Activated CD8-positive, alpha-beta T cell treated with anti-CD3 and anti-CD28 coated beads for 36 hours (primary cell): ENCODE data around the gene CELF2. TPM values are rescaled to one million over a fixed set of nuclear protein-coding genes. Genes with fewer than 3 reads are reported as not detected.

Experiments
- ATAC-seq: fragments of 200-7000 bp; cut with Tn5 transposase; one replicate; pipeline ENCODE4 v1.10.0; 2021; ENCODE audit warnings: mild to moderate bottlenecking, moderate library complexity
- CTCF ChIA-PET: fragments of 350-600 bp; sonication (Branson Sonifier 250); formaldehyde crosslinking; loops from one replicate; lab custom pipeline; 2021; ENCODE audit warnings: antibody characterized with exemption; lab: Charles Lee
- POLR2A ChIA-PET: fragments of 350-600 bp; sonication (Branson Sonifier 250); formaldehyde crosslinking; loops from one replicate; lab custom pipeline; 2021; ENCODE audit warnings: antibody characterized with exemption; lab: Charles Lee
- DNase-seq: peaks from one replicate; pipeline ENCODE4 v3.0.0-alpha.2; 2020
- H3K27ac Mint-ChIP-seq: one replicate; pipeline ENCODE4 v1.8.0; 2021; ENCODE audit warnings: mild to moderate bottlenecking, mixed read lengths
- H3K27me3 Mint-ChIP-seq: one replicate; pipeline ENCODE4 v1.8.0; 2021; ENCODE audit warnings: mixed read lengths
- H3K36me3 Mint-ChIP-seq: one replicate; pipeline ENCODE4 v1.8.0; 2021; ENCODE audit warnings: low read depth, mixed read lengths
- H3K4me1 Mint-ChIP-seq: one replicate; pipeline ENCODE4 v1.8.0; 2021; ENCODE audit warnings: low read depth, mixed read lengths
- H3K4me3 Mint-ChIP-seq: one replicate; pipeline ENCODE4 v1.8.0; 2021; ENCODE audit warnings: mild to moderate bottlenecking, moderate library complexity, mixed read lengths
- H3K9me3 Mint-ChIP-seq: one replicate; pipeline ENCODE4 v1.8.0; 2021; ENCODE audit warnings: mixed read lengths
- intact Hi-C: fragments of 100-400 bp; cut with micrococcal nuclease; formaldehyde crosslinking; loops from one replicate; pipeline ENCODE4 v1.10.0; 2022
- total RNA-seq, 2 experiments: library from RNA; stranded (reverse); gene quantifications; one replicate each; pipeline ENCODE4 v1.2.3, GENCODE V29; 2021
- TF ChIP-seq, protein P1 (sequence below): fragments of 200-600 bp; IDR thresholded peaks from one replicate; pipeline ENCODE4 v1.8.0; 2022; ENCODE audit warnings: antibody characterized with exemption, mild to moderate bottlenecking

Gene CELF2
- total RNA-seq, 2 experiments from 2014 or later = 132 to 133 TPM

DNA sequence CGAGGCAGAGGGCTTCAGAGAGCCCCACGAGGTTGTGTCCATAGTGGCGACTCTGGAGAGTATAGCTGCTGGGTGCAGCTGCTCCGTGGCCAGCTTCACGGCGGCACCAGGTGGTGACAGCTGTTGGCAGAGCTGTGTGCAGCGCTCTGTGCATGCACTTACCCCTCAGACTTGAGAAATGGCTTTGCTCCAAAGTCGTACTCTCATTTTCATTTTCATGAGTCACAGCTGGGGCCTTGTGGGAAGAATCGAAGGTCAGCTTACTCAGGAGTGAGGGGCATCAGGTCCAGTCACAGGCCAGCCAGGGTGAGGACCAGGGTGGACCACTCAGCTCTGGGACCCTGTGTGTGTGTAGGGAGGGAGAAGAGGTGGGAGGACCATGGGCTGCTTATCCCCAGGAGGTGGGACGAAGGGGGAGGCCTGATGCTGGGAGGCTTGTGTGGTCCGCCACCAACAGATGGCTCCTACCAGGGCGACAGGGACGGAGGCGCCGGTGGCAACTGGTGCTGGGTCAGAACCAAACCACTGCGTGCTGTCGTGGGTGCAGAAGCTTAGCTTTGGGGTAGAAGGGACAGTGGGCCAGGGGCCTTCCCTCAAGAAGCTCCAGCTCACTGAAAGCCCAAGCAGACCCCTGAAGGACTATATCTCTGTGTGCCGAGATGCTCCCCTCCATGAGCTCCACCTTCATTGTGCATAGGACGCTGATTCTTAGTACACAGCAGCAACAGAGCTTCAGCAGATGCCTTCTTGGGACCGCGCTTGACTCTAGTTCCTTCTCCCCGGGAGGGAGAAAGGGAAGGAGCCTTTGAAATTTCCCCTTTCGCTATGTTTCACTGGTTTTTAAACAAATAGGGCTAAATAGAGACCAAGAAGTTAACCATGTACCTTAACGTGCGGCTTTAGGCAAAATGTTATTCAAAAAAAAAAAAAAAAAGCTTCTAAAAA is 225.0 kb downstream of the CELF2 start:
- CTCF ChIA-PET = interaction anchor here (0.8 to 2.1 kb wide), 9 partner anchors 10 to 120 kb away, joined by 3 to 8 read pairs (median 3); no protein-coding TSS in a partner anchor
- Mint-ChIP-seq H3K4me3 (peak overlapping the region; percentile 39), H3K36me3 (peaks cover 43% of the 10 kb centered on the region), H3K27me3 (no peaks in the 10 kb centered on the region), H3K4me1 (peaks cover 67% of the 10 kb centered on the region), H3K27ac (no peak overlapping the region), H3K9me3 (no peaks in the 10 kb centered on the region)
- DNase-seq (peak; percentile 64), ATAC-seq (peak; percentile 55)
- POLR2A ChIA-PET = interaction anchor here (0.7 to 2.6 kb wide), 10 partner anchors 10 to 97 kb away, joined by 3 to 13 read pairs (median 4); no protein-coding TSS in a partner anchor
- intact Hi-C loops = no loop called here
- TF ChIP-seq, protein P1, sequence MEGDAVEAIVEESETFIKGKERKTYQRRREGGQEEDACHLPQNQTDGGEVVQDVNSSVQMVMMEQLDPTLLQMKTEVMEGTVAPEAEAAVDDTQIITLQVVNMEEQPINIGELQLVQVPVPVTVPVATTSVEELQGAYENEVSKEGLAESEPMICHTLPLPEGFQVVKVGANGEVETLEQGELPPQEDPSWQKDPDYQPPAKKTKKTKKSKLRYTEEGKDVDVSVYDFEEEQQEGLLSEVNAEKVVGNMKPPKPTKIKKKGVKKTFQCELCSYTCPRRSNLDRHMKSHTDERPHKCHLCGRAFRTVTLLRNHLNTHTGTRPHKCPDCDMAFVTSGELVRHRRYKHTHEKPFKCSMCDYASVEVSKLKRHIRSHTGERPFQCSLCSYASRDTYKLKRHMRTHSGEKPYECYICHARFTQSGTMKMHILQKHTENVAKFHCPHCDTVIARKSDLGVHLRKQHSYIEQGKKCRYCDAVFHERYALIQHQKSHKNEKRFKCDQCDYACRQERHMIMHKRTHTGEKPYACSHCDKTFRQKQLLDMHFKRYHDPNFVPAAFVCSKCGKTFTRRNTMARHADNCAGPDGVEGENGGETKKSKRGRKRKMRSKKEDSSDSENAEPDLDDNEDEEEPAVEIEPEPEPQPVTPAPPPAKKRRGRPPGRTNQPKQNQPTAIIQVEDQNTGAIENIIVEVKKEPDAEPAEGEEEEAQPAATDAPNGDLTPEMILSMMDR = no peak

DNA sequence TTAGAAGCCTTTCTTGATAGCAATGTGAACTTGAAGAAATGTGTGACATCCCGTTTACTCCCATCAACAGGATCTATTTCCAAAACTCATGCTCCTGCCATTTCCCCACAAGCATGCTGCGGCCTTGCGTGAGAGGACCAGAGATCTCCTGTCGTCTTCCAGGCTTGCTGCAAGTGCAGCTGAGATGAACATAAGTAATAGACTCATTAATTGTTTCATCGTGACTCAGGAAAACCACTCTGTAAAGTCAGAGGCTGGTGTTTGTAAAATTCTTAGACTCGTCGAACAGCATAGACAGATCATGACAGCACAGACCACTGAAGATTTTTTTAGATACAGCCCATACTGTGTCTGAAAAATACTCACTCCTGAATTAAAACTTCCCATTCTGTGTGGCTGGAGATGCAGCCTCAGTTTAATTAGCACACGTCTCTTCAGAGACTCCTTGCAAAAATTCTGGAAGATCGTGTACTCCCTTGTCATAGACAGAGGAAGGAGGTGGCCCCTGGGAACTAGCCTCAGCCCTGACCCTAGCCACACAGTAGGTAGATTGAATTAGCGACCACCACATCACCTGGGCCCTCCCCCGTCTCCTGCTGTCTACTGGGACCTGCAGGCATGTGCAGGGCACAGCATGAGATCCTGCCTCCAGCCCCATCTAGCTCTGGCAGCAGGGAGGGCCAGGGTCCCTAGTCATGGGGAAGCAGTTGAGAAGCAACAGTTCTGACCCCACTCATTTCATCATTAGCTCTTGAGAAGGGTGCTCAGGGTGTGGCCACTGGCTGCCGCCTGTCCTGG is 226.0 kb downstream of the CELF2 start:
- TF ChIP-seq, protein P1 = no peak

DNA sequence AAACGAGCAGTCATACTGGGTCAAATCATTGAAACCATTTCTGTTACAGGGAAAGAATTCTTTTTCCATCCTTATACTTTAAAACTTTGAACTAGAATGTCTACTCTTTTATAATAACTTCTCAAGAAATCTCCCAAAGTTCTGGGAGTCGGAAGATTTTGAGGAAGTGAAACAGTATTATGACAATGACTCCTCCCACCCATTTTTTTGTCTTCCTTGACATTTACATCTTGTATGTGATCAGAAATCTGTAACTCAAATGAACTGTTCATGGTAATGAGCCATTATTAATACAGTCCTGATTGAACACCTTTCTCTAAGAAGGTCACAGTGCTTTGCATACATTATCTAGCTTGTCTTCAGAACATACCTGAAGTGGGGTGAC is 227.4 kb downstream of the CELF2 start:
- ATAC-seq (peak; percentile 3), DNase-seq (no peak)
- TF ChIP-seq, protein P1 = no peak
- ChIA-PET POLR2A (interaction anchor here (0.6 to 2.0 kb wide), 3 partner anchors 10 to 96 kb away, joined by 3 to 6 read pairs (median 5); no protein-coding TSS in a partner anchor), CTCF (interaction anchor here (0.9 to 1.8 kb wide), 3 partner anchors 10 to 66 kb away, joined by 3 to 4 read pairs (median 3); no protein-coding TSS in a partner anchor)
- H3K36me3 Mint-ChIP-seq = peaks cover 41% of the 10 kb centered on the region
- intact Hi-C loops = no loop called here
- H3K4me3 Mint-ChIP-seq = no peak overlapping the region
- H3K9me3 Mint-ChIP-seq = no peaks in the 10 kb centered on the region
- peaks cover 59% of the 10 kb centered on the region for H3K4me1 Mint-ChIP-seq
- no peaks in the 10 kb centered on the region for H3K27me3 Mint-ChIP-seq
- H3K27ac Mint-ChIP-seq = no peak overlapping the region

More for the DNA sequence above, 226.0 kb downstream of the CELF2 start:
- Mint-ChIP-seq H3K27ac (no peak overlapping the region), H3K36me3 (peaks cover 38% of the 10 kb centered on the region), H3K4me1 (peaks cover 63% of the 10 kb centered on the region), H3K4me3 (no peak overlapping the region), H3K9me3 (no peaks in the 10 kb centered on the region), H3K27me3 (no peaks in the 10 kb centered on the region)
- ChIA-PET POLR2A (interaction anchor here (0.7 to 2.6 kb wide), 6 partner anchors 17 to 97 kb away, joined by 3 to 13 read pairs (median 4); no protein-coding TSS in a partner anchor), CTCF (interaction anchor here (1.2 to 1.9 kb wide), 3 partner anchors 9 to 26 kb away, joined by 3 to 8 read pairs (median 5); no protein-coding TSS in a partner anchor)
- DNase-seq = no peak
- no peak for ATAC-seq
- intact Hi-C loops = no loop called here

DNA sequence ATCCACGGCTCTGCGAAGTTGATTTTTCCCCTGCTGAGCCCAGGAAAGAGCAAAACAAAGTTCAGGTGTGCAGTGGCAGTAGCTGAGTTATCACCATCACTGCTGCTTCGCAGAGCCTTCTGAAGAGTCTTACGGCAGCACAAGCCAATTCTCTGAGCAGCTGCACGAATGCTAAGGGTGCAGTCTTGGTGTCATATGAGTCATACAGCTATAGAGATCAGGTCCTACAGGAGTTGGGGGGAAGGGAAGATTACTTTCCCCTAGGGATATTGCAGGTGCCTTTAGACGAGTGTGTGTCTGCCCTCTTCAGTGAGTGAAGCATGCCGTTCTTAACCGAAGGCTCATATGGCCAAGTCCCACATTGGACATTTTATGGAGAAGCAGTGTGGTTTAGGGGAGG is 227.8 kb downstream of the CELF2 start:
- intact Hi-C loops = no loop called here
- Mint-ChIP-seq H3K36me3 (peaks cover 40% of the 10 kb centered on the region), H3K27me3 (no peaks in the 10 kb centered on the region), H3K9me3 (no peaks in the 10 kb centered on the region), H3K4me1 (peaks cover 58% of the 10 kb centered on the region), H3K4me3 (no peak overlapping the region), H3K27ac (no peak overlapping the region)
- ChIA-PET POLR2A (interaction anchor here (0.6 to 2.0 kb wide), 4 partner anchors 10 to 96 kb away, joined by 3 to 6 read pairs (median 4); no protein-coding TSS in a partner anchor), CTCF (interaction anchor here (0.9 to 1.8 kb wide), 4 partner anchors 10 to 67 kb away, joined by 3 to 5 read pairs (median 4); no protein-coding TSS in a partner anchor)
- ATAC-seq (peak; percentile 60), DNase-seq (peak; percentile 52)
- TF ChIP-seq, protein P1 = no peak
